CD4-positive, CD25-positive, alpha-beta regulatory T cell (primary cell): ENCODE data around the gene CCDC47. TPM values are rescaled to one million over a fixed set of nuclear protein-coding genes. Genes with fewer than 3 reads are reported as not detected.
A peak's percentile ranks its signal among the peaks of the same experiment; 100 is the strongest.

Experiments used
- ATAC-seq, 2 donors: fragments of 150-1000 bp; cut with Tn5 transposase; one replicate each; pipeline ENCODE4 v1.10.0; 2021; ENCODE audit warnings: low read depth in 2 of 2, moderate number of reproducible peaks in 2 of 2, moderate library complexity in 1 of 2
- DNase-seq, 3 donors: peaks; one replicate each; pipeline versions ENCODE4 v3.0.0 to v3.0.0-alpha.2; 2012 to 2022; ENCODE audit warnings: mixed read lengths in 1 of 3
- H3K27ac ChIP-seq: one replicate; pipeline ENCODE4 v1.7.0; 2013; ENCODE audit warnings: mild to moderate bottlenecking, low read length; ENCODE audit not compliant: insufficient read depth, poor library complexity, severe bottlenecking
- H3K27me3 ChIP-seq: one replicate; pipeline ENCODE4 v1.7.0; 2013; ENCODE audit warnings: low read length; ENCODE audit not compliant: control insufficient read depth, insufficient read depth
- H3K36me3 ChIP-seq: one replicate; pipeline ENCODE4 v1.7.0; 2013; ENCODE audit warnings: mild to moderate bottlenecking, low read length, moderate library complexity; ENCODE audit not compliant: control insufficient read depth, insufficient read depth
- H3K4me1 ChIP-seq: 2 replicates; pipeline ENCODE4 v1.7.0; 2013; ENCODE audit warnings: mild to moderate bottlenecking, low read length; ENCODE audit not compliant: insufficient read depth, control insufficient read depth, poor library complexity, severe bottlenecking
- H3K4me3 ChIP-seq: one replicate; pipeline ENCODE4 v1.7.0; 2013; ENCODE audit warnings: low read depth, mild to moderate bottlenecking, low read length, moderate library complexity
- H3K9me3 ChIP-seq, 2 experiments: 1 replicate in 1 of 2; 2 replicates in 1 of 2; pipeline ENCODE4 v1.7.0; 2013; ENCODE audit warnings: low read length in 2 of 2, mild to moderate bottlenecking in 1 of 2, moderate library complexity in 1 of 2; ENCODE audit not compliant: control insufficient read depth in 2 of 2
- H3K27ac Mint-ChIP-seq, 3 donors: one replicate each; pipeline ENCODE4 v1.8.0; 2020 to 2022; ENCODE audit warnings: mild to moderate bottlenecking in 3 of 3, mixed read lengths in 3 of 3, moderate library complexity in 2 of 3
- H3K27me3 Mint-ChIP-seq: one replicate; pipeline ENCODE4 v1.8.0; 2022; ENCODE audit warnings: mild to moderate bottlenecking, mixed read lengths
- H3K36me3 Mint-ChIP-seq: one replicate; pipeline ENCODE4 v1.8.0; 2020; ENCODE audit warnings: mixed read lengths
- H3K4me1 Mint-ChIP-seq, 4 donors: one replicate each; pipeline ENCODE4 v1.8.0; 2020 to 2022; ENCODE audit warnings: mixed read lengths in 4 of 4, mild to moderate bottlenecking in 1 of 4
- H3K4me3 Mint-ChIP-seq, 4 donors: one replicate each; pipeline ENCODE4 v1.8.0; 2020 to 2022; ENCODE audit warnings: mild to moderate bottlenecking in 4 of 4, mixed read lengths in 4 of 4, moderate library complexity in 3 of 4
- H3K9me3 Mint-ChIP-seq, 7 donors: one replicate each; pipeline ENCODE4 v1.8.0; 2020 to 2022; ENCODE audit warnings: mixed read lengths in 7 of 7, mild to moderate bottlenecking in 3 of 7, moderate library complexity in 2 of 7
- polyA plus RNA-seq, 4 donors: library from polyadenylated mRNA; unstranded; fragments of 300-500 nt; fragmentation: Illumina TruSeq; gene quantifications; one replicate each; pipeline ENCODE4 v1.2.3, GENCODE V29; 2021
- total RNA-seq: library from RNA; stranded (reverse); gene quantifications from one replicate; pipeline ENCODE4 v1.2.3, GENCODE V29; 2022

Gene CCDC47
- total and polyA plus RNA-seq, 5 donors from 2014 or later, result 35.4 to 47.9 (median 36.4) TPM

DNA sequence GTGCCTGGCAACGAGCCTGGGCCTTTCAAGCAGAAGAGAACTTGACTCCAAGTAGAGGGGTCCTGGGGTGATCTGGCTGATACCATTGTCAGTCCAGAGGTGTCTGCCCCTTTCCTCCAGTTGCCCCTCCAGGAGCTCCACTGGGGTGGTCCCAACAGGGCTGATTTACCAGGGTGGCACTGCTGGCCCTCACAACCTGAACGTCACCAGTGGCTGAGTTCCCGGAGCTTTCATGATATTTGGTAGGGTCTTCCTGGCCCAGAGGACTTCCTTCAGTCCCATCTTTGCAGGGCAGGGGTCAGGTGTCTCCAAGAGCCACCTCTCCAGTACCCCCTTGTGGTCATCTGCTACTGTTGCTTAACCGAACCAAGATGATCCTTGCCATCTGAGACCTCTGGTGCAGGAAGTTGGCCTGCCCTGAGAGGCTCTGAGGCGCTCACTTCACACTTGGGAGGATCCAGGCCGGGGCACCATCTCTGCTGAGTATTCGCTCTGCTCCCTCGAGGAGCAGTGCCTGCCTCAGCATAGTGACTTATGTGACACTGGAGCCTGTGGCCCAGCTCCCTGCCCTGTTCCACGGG, 76.9 kb downstream of the CCDC47 start:
- no peak for ATAC-seq
- H3K4me1 Mint-ChIP-seq, result peaks cover 22 to 62% (median 39%) of the 10 kb centered on the region in 4 donors
- peak overlapping the region; percentile 97 to 99 (median 98) for H3K4me3 Mint-ChIP-seq
- Histone ChIP-seq H3K36me3 (peaks cover 42% of the 10 kb centered on the region), H3K27me3 (no peaks in the 10 kb centered on the region), H3K4me1 (peaks cover 54% of the 10 kb centered on the region), H3K27ac (peak overlapping the region; percentile 93), H3K9me3 (no peaks in the 10 kb centered on the region), H3K4me3 (peak overlapping the region; percentile 77)
- H3K27me3 Mint-ChIP-seq, result peaks cover 10% of the 10 kb centered on the region
- H3K27ac Mint-ChIP-seq, result peak overlapping the region; percentile 92 to 98 (median 98)
- H3K36me3 Mint-ChIP-seq, result peaks cover 23% of the 10 kb centered on the region
- H3K9me3 Mint-ChIP-seq, result peaks cover 0 to 6% (median 0%) of the 10 kb centered on the region in 7 donors
- DNase-seq, result peak in 2 of 3 donors; percentile 57 to 76

DNA sequence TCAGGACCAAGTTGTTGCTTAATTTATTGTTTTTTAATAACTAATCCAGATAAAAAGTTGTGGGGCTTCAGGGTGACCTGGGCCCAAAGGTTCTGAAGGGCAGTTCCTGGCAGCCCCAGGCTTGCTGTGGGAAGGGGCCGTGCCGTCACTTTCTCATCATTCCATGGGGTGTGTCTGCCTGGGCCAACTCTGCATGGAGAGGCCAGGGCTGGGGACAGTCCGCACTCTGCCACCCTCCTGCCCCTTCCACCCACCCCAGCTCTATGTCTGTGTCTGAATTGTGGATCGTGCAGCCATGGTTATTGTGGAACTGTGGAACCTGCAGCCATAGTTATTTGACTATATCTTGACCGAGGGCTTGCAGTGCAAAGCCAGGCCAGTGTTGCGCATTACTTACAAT, 77.5 kb downstream of the CCDC47 start:
- H3K4me1 ChIP-seq, result peaks cover 48% of the 10 kb centered on the region
- Mint-ChIP-seq H3K4me1 (peaks cover 22 to 60% (median 37%) of the 10 kb centered on the region in 4 donors), H3K27me3 (peaks cover 6% of the 10 kb centered on the region), H3K27ac (peak overlapping the region; percentile 92 to 98 (median 97)), H3K9me3 (peaks cover 0 to 6% (median 0%) of the 10 kb centered on the region in 7 donors), H3K4me3 (peak overlapping the region; percentile 97 to 99 (median 98)), H3K36me3 (peaks cover 26% of the 10 kb centered on the region)
- no peaks in the 10 kb centered on the region for H3K9me3 ChIP-seq
- H3K36me3 ChIP-seq, result peaks cover 48% of the 10 kb centered on the region
- peak overlapping the region; percentile 93 for H3K27ac ChIP-seq
- no peaks in the 10 kb centered on the region for H3K27me3 ChIP-seq
- ATAC-seq (no peak), DNase-seq (peak in 1 of 3 donors; percentile 18)
- peak overlapping the region; percentile 77 for H3K4me3 ChIP-seq

Other genes starting within 250 kb of the CCDC47 start
- gene DCAF7, start 223.1 kb downstream of the CCDC47 start, total RNA-seq, result 41.0 TPM
- gene DCAF7, start 223.1 kb downstream of the CCDC47 start, polyA plus RNA-seq, result 10 to 100 TPM; 67.7 to 89.4 (median 68.6) TPM
- 9.3 TPM for gene TACO1, start 172.7 kb downstream of the CCDC47 start, total RNA-seq
- 10 to 100 TPM; 19.3 to 27.3 (median 23.0) TPM for gene TACO1, start 172.7 kb downstream of the CCDC47 start, polyA plus RNA-seq
- gene MAP3K3, start 151.2 kb downstream of the CCDC47 start, total RNA-seq, result 72.9 TPM
- gene MAP3K3, start 151.2 kb downstream of the CCDC47 start, polyA plus RNA-seq, result 10 to 100 TPM; 24.2 to 30.4 (median 27.6) TPM
- gene LIMD2, start 73.5 kb downstream of the CCDC47 start, total RNA-seq, result 634 TPM
- gene LIMD2, start 73.5 kb downstream of the CCDC47 start, polyA plus RNA-seq, result 100 to 1,000 TPM; 408 to 478 (median 445) TPM
- gene STRADA, start 31.8 kb downstream of the CCDC47 start, total RNA-seq, result 47.8 TPM
- 10 to 100 TPM; 20.0 to 31.9 (median 22.2) TPM for gene STRADA, start 31.8 kb downstream of the CCDC47 start, polyA plus RNA-seq
- gene DDX42, start 573 bp upstream of the CCDC47 start, total RNA-seq, result 94.3 TPM
- gene DDX42, start 573 bp upstream of the CCDC47 start, polyA plus RNA-seq, result 10 to 100 TPM in 2 of 4 donors, 1 to 10 TPM in 2; 8.2 to 14.7 (median 11.4) TPM
- 84.8 TPM for gene PSMC5, start 53.8 kb upstream of the CCDC47 start, total RNA-seq
- 100 to 1,000 TPM; 140 to 222 (median 169) TPM for gene PSMC5, start 53.8 kb upstream of the CCDC47 start, polyA plus RNA-seq
- 39.4 TPM for gene FTSJ3, start 54.1 kb upstream of the CCDC47 start, total RNA-seq
- gene FTSJ3, start 54.1 kb upstream of the CCDC47 start, polyA plus RNA-seq, result 10 to 100 TPM; 19.9 to 25.0 (median 23.1) TPM
- gene SMARCD2, start 69.1 kb upstream of the CCDC47 start, total RNA-seq, result 132 TPM
- gene SMARCD2, start 69.1 kb upstream of the CCDC47 start, polyA plus RNA-seq, result 100 to 1,000 TPM; 104 to 149 (median 113) TPM
- gene CSH2, start 100.1 kb upstream of the CCDC47 start, total RNA-seq, result 3.8 TPM
- gene CSH2, start 100.1 kb upstream of the CCDC47 start, polyA plus RNA-seq, result not detected
- gene GH2, start 108.3 kb upstream of the CCDC47 start, total RNA-seq, result not detected
- not detected for gene GH2, start 108.3 kb upstream of the CCDC47 start, polyA plus RNA-seq
- 11.7 TPM for gene CSH1, start 123.0 kb upstream of the CCDC47 start, total RNA-seq
- not detected for gene CSH1, start 123.0 kb upstream of the CCDC47 start, polyA plus RNA-seq
- not detected for gene CSHL1, start 137.7 kb upstream of the CCDC47 start, total RNA-seq
- gene CSHL1, start 137.7 kb upstream of the CCDC47 start, polyA plus RNA-seq, result not detected
- not detected for gene GH1, start 145.2 kb upstream of the CCDC47 start, total RNA-seq
- under 1 TPM in 1 of 4 donors, not detected in 3; 0.50 TPM for gene GH1, start 145.2 kb upstream of the CCDC47 start, polyA plus RNA-seq
- 31.4 TPM for gene CD79B, start 158.7 kb upstream of the CCDC47 start, total RNA-seq
- gene CD79B, start 158.7 kb upstream of the CCDC47 start, polyA plus RNA-seq, result 10 to 100 TPM; 59.0 to 85.1 (median 67.9) TPM
- not detected for gene SCN4A, start 199.3 kb upstream of the CCDC47 start, total RNA-seq
- gene SCN4A, start 199.3 kb upstream of the CCDC47 start, polyA plus RNA-seq, result not detected
- gene PRR29, start 224.8 kb upstream of the CCDC47 start, total RNA-seq, result 0.52 TPM
- 1 to 10 TPM; 3.9 to 6.9 (median 6.2) TPM for gene PRR29, start 224.8 kb upstream of the CCDC47 start, polyA plus RNA-seq
- 106 TPM for gene ICAM2, start 247.0 kb upstream of the CCDC47 start, total RNA-seq
- 100 to 1,000 TPM; 465 to 625 (median 548) TPM for gene ICAM2, start 247.0 kb upstream of the CCDC47 start, polyA plus RNA-seq